ENCODE data around the gene MIDN.

MIDN gene

GRCh38 chr19:1252221-1252820, 3.9 kb downstream of the MIDN start:
- H3K4me1 ChIP-seq (ENCODE audit: insufficient read depth, low read length), result no peaks in the 10 kb centered on the region
- no peaks in the 10 kb centered on the region for H3K27me3 ChIP-seq (ENCODE audit: insufficient read depth, low read length)
- H3K9me3 ChIP-seq (ENCODE audit: insufficient read depth, low read depth, low read length), result no peaks in the 10 kb centered on the region
- peaks cover 56% of the 10 kb centered on the region for H3K36me3 ChIP-seq (ENCODE audit: insufficient read depth, low read length)
- peak overlapping the region; percentile 93 for H3K27ac ChIP-seq (ENCODE audit: low read depth, low read length)
- WGBS, result 32% methylated on average over 22 of the region's 30 CpGs
- peak overlapping the region; percentile 90 for H3K4me3 ChIP-seq (ENCODE audit: low read length)
- H3K9ac ChIP-seq (ENCODE audit: low read depth, low read length), result peak overlapping the region; percentile 96

- Histone ChIP-seq H3K9ac (ENCODE audit: low read depth, low read length) (no peak overlapping the region), H3K4me1 (ENCODE audit: insufficient read depth, low read length) (0 out of 2 replicates have a peak, but pooled peaks cover under 1% of the 10 kb centered on the region), H3K27me3 (ENCODE audit: insufficient read depth, low read length) (no peaks in the 10 kb centered on the region), H3K27ac (ENCODE audit: low read depth, low read length) (peak overlapping the region; percentile 93; the same call in 1 of the 2 replicates), H3K4me3 (ENCODE audit: low read length) (peak overlapping the region; percentile 90; the same call in 1 of the 2 replicates), H3K36me3 (ENCODE audit: insufficient read depth, low read length) (peaks cover 62% of the 10 kb centered on the region), H3K9me3 (ENCODE audit: insufficient read depth, low read depth, low read length) (no peaks in the 10 kb centered on the region)
- 55% methylated on average over 20 of the region's 26 CpGs for WGBS
Observed at GRCh38 chr19:1252821-1253513, 4.6 kb downstream of the MIDN start.

DNA sequence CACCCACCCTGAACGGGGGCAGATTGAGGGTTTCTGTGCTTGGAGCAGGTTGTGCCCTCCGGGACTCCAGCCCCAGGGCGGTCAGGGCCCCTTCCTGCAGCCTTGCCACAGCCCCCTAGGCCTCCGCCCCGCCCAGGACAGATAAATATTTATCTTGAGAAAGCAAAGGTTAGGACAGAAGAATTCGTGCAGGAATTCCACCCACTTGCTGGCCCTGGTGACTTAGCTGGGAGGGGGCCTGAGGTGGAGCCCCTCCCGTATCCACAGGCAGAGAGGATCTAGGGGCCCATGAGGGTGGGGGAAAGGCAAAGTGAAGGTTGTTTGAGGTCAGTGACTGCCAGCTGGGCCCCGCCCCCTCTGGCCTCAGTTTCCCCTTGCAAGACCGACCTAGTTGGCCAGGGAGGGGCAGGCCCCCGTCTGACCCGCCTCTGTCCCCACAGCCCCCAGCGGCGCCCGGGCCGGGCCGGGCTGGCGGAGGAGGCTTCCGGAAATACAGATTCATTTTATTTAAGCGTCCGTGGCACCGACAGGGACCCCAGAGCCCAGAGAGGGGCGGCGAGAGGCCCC, 5.2 kb downstream of the MIDN start:
- Histone ChIP-seq H3K9me3 (ENCODE audit: insufficient read depth, low read depth, low read length) (no peaks in the 10 kb centered on the region), H3K27me3 (ENCODE audit: insufficient read depth, low read length) (no peaks in the 10 kb centered on the region), H3K4me1 (ENCODE audit: insufficient read depth, low read length) (0 out of 2 replicates have a peak, but pooled peaks cover 3% of the 10 kb centered on the region), H3K27ac (ENCODE audit: low read depth, low read length) (peak overlapping the region; percentile 93), H3K4me3 (ENCODE audit: low read length) (no peak overlapping the region), H3K9ac (ENCODE audit: low read depth, low read length) (no peak overlapping the region), H3K36me3 (ENCODE audit: insufficient read depth, low read length) (peaks cover 67% of the 10 kb centered on the region)
- WGBS, result 92% methylated on average over 23 of the region's 23 CpGs

DNA sequence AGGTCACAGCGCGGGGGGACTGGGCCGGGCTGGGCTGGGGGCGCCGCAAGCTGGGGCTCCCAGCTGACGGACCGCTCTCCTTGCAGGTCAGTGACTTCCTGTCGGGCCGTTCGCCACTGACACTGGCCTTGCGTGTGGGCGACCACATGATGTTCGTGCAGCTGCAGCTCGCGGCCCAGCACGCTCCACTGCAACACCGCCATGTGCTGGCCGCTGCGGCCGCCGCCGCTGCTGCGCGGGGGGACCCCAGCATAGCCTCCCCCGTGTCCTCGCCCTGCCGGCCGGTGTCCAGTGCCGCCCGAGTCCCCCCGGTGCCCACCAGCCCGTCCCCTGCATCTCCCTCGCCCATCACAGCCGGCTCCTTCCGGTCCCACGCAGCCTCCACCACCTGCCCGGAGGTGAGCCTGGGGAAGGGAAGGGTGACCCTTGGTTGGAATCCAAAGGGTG, 5.7 kb downstream of the MIDN start:
- Histone ChIP-seq H3K9me3 (ENCODE audit: insufficient read depth, low read depth, low read length) (no peaks in the 10 kb centered on the region), H3K27ac (ENCODE audit: low read depth, low read length) (peak overlapping the region; percentile 93; the same call in 1 of the 2 replicates), H3K9ac (ENCODE audit: low read depth, low read length) (no peak overlapping the region), H3K27me3 (ENCODE audit: insufficient read depth, low read length) (no peaks in the 10 kb centered on the region), H3K4me3 (ENCODE audit: low read length) (no peak overlapping the region), H3K4me1 (ENCODE audit: insufficient read depth, low read length) (peaks cover 7% of the 10 kb centered on the region), H3K36me3 (ENCODE audit: insufficient read depth, low read length) (peaks cover 67% of the 10 kb centered on the region)
- WGBS, result 95% methylated on average over 37 of the region's 37 CpGs

DNA sequence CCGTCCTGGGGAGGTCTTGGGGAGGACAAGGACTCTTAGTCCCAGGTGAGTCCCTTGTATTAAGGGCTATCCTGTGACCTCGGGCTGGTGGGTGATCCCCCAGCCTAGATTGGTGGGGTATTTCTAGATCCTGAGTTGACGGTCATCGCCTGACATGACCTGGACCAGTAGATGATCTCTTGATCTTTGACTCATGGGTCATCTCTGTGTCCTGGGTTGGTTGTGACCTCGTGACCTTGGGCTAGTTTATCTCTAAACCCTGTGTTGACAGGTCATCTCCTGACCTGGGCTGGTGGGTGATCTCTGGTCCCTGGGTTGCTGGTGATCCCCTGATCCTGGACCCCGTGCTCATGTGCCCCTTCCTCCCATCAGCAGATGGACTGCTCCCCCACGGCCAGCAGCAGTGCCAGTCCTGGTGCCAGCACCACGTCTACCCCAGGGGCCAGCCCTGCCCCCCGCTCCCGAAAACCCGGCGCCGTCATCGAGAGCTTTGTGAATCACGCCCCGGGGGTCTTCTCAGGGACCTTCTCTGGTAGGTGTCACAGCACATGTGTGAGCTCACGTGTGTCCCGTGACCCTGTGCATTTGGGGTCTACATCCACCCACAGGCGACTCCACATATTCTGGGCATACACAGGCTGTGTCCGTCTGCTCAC, 6.3 kb downstream of the MIDN start:
- 95% methylated on average over 20 of the region's 20 CpGs for WGBS
- Histone ChIP-seq H3K27me3 (ENCODE audit: insufficient read depth, low read length) (no peaks in the 10 kb centered on the region), H3K27ac (ENCODE audit: low read depth, low read length) (peak overlapping the region; percentile 7; the same call in 1 of the 2 replicates), H3K36me3 (ENCODE audit: insufficient read depth, low read length) (peaks cover 67% of the 10 kb centered on the region), H3K4me1 (ENCODE audit: insufficient read depth, low read length) (peaks cover 7% of the 10 kb centered on the region), H3K9me3 (ENCODE audit: insufficient read depth, low read depth, low read length) (no peaks in the 10 kb centered on the region), H3K4me3 (ENCODE audit: low read length) (no peak overlapping the region), H3K9ac (ENCODE audit: low read depth, low read length) (no peak overlapping the region)

GRCh38 chr19:1255186-1256161, 7.1 kb downstream of the MIDN start:
- Histone ChIP-seq H3K4me3 (ENCODE audit: low read length) (no peak overlapping the region), H3K9ac (ENCODE audit: low read depth, low read length) (no peak overlapping the region; the same call in 1 of the 2 replicates), H3K36me3 (ENCODE audit: insufficient read depth, low read length) (peaks cover 67% of the 10 kb centered on the region)

GRCh38 chr19:1256646-1257474, 8.5 kb downstream of the MIDN start:
- Histone ChIP-seq H3K4me3 (ENCODE audit: low read length) (no peak overlapping the region), H3K9me3 (ENCODE audit: insufficient read depth, low read depth, low read length) (no peaks in the 10 kb centered on the region), H3K36me3 (ENCODE audit: insufficient read depth, low read length) (peaks cover 59% of the 10 kb centered on the region), H3K4me1 (ENCODE audit: insufficient read depth, low read length) (peaks cover 10% of the 10 kb centered on the region), H3K27ac (ENCODE audit: low read depth, low read length) (no peak overlapping the region), H3K9ac (ENCODE audit: low read depth, low read length) (no peak overlapping the region), H3K27me3 (ENCODE audit: insufficient read depth, low read length) (no peaks in the 10 kb centered on the region)
- WGBS, result 94% methylated on average over 45 of the region's 46 CpGs

More at GRCh38 chr19:1255186-1256161, 7.1 kb downstream of the MIDN start:
- Histone ChIP-seq H3K4me1 (ENCODE audit: insufficient read depth, low read length) (peaks cover 7% of the 10 kb centered on the region), H3K9me3 (ENCODE audit: insufficient read depth, low read depth, low read length) (no peaks in the 10 kb centered on the region), H3K27ac (ENCODE audit: low read depth, low read length) (peak overlapping the region; percentile 34; the same call in 1 of the 2 replicates), H3K27me3 (ENCODE audit: insufficient read depth, low read length) (no peaks in the 10 kb centered on the region)
- WGBS, result 94% methylated on average over 52 of the region's 52 CpGs

GRCh38 chr19:1257475-1258162, 9.2 kb downstream of the MIDN start:
- Histone ChIP-seq H3K4me3 (ENCODE audit: low read length) (no peak overlapping the region), H3K4me1 (ENCODE audit: insufficient read depth, low read length) (peaks cover 12% of the 10 kb centered on the region), H3K27ac (ENCODE audit: low read depth, low read length) (peak overlapping the region; percentile 58; the same call in 1 of the 2 replicates)

GRCh38 chr19:1258163-1258492, 9.7 kb downstream of the MIDN start:
- WGBS, result 73% methylated on average over 8 of the region's 8 CpGs
- Histone ChIP-seq H3K27me3 (ENCODE audit: insufficient read depth, low read length) (no peaks in the 10 kb centered on the region), H3K9me3 (ENCODE audit: insufficient read depth, low read depth, low read length) (no peaks in the 10 kb centered on the region), H3K4me1 (ENCODE audit: insufficient read depth, low read length) (peaks cover 17% of the 10 kb centered on the region), H3K9ac (ENCODE audit: low read depth, low read length) (no peak overlapping the region), H3K27ac (ENCODE audit: low read depth, low read length) (peak overlapping the region; percentile 58; the same call in 1 of the 2 replicates), H3K36me3 (ENCODE audit: insufficient read depth, low read length) (peaks cover 52% of the 10 kb centered on the region), H3K4me3 (ENCODE audit: low read length) (no peak overlapping the region)

More at GRCh38 chr19:1257475-1258162, 9.2 kb downstream of the MIDN start:
- Histone ChIP-seq H3K27me3 (ENCODE audit: insufficient read depth, low read length) (no peaks in the 10 kb centered on the region), H3K9ac (ENCODE audit: low read depth, low read length) (no peak overlapping the region), H3K9me3 (ENCODE audit: insufficient read depth, low read depth, low read length) (no peaks in the 10 kb centered on the region), H3K36me3 (ENCODE audit: insufficient read depth, low read length) (peaks cover 53% of the 10 kb centered on the region)
- WGBS, result 89% methylated on average over 22 of the region's 23 CpGs
